Right ventricle myocardium inferior (tissue), 1 donor: Measurements from ENCODE around the gene TRIO. TPM values are rescaled to one million over a fixed set of nuclear protein-coding genes. Genes with fewer than 3 reads are reported as not detected.
A peak's percentile ranks its signal among the peaks of the same experiment; 100 is the strongest.

Experiments used
- ATAC-seq: fragments of 200-7000 bp; cut with Tn5 transposase; one replicate; pipeline ENCODE4 v1.9.1; 2020; ENCODE audit warnings: mild to moderate bottlenecking, moderate library complexity
- DNase-seq: peaks from one replicate; pipeline ENCODE4 v3.0.0; 2021; ENCODE audit errors: missing footprints
- intact Hi-C: fragments of 100-400 bp; cut with DNase I; formaldehyde crosslinking; loops from one replicate; pipeline ENCODE4 v1.11.0; 2022
- total RNA-seq: library from RNA; stranded (reverse); fragmentation: NEBNext Ultra II Directional; extraction: Animal tissue kit (Norgen Biotek cat#: 25700); gene quantifications from one replicate; pipeline ENCODE4 v1.2.1, GENCODE V29; 2021
- donor health status: DM: no; HTN: yes; CAD: no; lungs with severe emphysema.

TRIO gene
- total RNA-seq, 1 donor from 2014 or later, result 56.9 TPM

DNA sequence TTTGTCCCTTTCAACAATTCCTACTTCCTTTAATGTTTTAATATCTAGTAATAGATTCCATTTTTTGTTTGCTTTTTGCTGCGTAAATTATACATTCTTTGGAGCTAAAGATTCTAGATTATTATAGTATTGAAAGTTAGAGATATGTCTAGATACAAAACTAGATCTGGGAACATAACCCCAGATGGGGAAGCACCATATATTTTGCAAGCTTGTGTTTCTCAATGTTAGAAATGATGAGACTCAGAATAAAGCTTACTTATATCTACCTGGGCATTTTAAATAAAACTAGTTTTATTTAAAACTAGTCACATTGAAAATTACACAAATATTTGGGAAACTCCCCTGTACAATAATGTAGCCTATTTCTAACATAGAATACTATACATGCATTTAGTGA, 32.2 kb downstream of the TRIO start:
- no peak for ATAC-seq
- intact Hi-C loops, result no loop called here
- DNase-seq, result no peak

DNA sequence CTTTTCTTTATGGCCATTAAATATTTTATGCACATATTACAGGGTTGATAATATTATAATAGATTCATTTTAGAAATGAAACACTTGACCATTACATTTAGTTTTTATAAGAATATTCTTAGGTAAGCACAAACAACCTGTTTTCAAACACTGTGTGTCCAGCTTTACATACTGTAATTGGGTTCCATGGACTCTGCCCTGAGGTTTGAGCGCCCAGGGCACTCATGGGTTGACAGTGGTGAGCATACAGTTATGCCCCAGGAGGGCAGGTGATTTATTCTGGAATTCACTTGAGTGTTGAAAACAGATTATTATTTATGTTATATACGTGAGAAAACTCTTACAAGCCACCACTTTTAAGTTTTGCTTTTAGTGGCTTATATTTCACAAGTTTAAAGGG, 33.7 kb downstream of the TRIO start:
- intact Hi-C loops, result no loop called here
- no peak for DNase-seq
- ATAC-seq, result no peak

- ATAC-seq, result no peak
- intact Hi-C loops, result no loop called here
These were observed 34.5 kb downstream of the TRIO start for GRCh38 chr5:14177634-14178033.

GRCh38 chr5:14178091-14178490, 34.9 kb downstream of the TRIO start:
- DNase-seq, result no peak
- intact Hi-C loops, result no loop called here
- ATAC-seq, result no peak

More at GRCh38 chr5:14177634-14178033, 34.5 kb downstream of the TRIO start:
- no peak for DNase-seq

DNA sequence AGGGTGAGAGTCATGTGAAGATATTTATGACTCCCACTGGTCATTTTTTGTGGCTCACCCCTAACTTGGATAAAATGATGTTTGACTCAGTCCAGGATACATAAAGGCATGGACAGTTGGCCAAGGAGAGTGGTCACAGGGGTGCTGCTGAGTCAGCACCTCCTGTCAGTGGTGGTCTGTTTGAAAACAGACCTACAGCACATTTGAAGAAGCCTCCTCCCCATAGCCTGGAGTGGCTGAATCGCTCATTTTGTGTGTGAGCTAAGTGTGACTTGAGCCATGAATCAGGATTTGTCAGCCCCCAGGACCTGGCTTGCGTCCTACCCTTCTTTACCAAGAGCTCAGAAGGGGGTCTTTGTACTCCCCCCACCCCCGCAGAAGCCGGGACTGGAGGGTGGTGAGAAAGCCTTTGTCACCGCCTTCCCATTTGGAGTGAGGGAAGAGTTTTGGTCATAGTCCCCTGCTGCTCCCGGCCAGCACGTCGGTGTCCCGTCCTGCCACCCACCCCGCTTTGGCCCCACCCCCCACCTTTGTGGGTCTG, 35.6 kb downstream of the TRIO start:
- no peak for DNase-seq
- no peak for ATAC-seq
- intact Hi-C loops, result no loop called here

DNA sequence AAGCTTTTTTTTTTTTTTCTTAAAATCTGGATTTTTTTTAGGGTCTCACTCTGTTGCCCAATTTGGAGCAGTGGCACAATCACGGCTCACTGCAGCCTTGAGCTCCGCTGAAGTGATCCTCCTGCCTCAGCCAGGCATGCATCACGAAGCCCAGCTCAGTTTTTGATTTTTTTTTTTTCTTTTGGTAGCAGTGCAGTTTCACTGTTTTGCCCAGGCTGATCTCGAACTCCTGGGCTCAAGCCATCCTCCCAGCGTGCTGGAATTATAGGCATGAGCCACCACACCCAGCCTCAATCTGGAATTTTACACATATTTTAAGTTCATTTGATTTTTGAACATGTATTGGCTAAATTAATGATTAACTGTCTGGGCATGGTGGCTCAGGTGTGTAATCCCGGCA, 36.3 kb downstream of the TRIO start:
- ATAC-seq (no peak), DNase-seq (no peak)
- intact Hi-C loops, result no loop called here

DNA sequence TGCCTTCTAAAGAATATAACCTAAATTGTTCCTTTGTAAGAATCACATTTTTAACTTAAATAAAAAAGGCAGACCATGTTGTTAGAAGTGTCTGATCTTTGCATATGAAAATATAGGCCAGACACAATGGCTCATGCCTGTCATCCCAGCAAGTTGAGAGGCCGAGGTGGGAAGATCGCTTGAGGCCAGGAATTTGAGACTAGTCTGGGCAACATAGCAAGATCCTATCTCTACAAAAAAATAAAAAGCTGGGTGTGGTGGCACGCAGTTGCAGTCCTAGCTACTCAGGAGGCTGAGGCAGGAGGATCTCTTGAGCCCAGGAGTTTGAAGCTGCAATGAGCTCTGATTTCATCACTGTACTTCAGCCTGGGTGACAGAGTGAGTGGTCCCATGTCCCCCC, 37.3 kb downstream of the TRIO start:
- DNase-seq, result no peak
- intact Hi-C loops, result loop anchor here (5.0 kb wide), 1 partner anchor 33 kb away; no protein-coding TSS in a partner anchor
- ATAC-seq, result no peak

DNA sequence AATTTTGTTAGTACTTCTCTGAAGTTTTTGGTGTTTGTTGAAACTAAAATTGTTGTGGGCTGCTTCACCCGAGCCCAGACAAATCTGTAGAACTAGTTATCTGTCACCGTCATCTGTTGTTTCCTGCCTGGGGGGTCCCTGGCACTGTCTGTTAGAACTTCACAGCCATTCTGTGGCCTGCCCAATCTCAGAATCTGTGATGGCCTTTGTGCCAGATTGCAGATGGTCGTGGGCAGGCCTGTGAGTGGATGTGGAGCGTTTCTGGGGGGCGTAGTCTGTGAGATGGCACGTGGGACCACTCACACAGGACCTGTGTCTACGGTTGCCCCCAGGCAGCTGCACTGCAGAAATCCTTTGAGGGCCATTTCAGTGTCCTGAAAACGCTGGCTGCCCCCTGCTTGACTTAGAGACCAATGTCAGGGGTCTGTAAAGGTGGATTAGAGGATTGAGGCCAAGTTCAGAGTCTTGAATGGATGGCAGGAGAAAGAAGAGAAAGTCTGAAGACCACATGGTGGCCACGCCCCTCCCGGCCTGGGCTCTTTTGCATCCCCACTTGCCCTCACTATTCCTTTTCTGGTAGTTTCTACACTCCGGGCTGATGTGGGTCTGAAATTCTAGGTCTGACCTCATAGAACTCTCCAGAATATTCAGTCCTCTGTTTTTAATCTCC, 38.3 kb downstream of the TRIO start:
- ATAC-seq (no peak), DNase-seq (no peak)
- intact Hi-C loops, result loop anchor here (5.0 kb wide), 1 partner anchor 34 kb away; no protein-coding TSS in a partner anchor

DNA sequence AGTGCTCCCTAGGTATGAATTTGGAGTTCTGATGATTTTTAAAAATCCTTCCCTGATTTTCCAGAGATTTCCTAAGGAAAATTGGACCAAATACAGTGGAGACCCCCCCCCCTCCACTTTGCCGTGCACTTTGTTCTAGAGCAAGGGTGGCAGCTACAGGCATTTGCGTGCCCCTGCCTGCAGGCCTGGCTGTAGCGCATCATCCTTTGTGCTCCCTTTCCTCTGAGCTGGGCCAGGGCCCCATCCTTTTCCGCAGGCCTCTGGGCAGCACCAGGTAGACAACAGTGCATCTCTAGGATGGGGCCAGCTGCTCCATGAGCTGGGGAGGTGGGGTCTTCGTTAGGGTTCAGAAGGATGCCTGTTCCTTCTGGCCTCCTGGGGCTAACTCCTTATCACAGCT, 39.6 kb downstream of the TRIO start:
- no peak for DNase-seq
- ATAC-seq, result no peak
- intact Hi-C loops, result loop anchor here (5.0 kb wide), 1 partner anchor 35 kb away; no protein-coding TSS in a partner anchor

- ATAC-seq (peak; percentile 75), DNase-seq (no peak)
- intact Hi-C loops, result loop anchor here (5.0 kb wide), 1 partner anchor 36 kb away; no protein-coding TSS in a partner anchor
These were observed 40.2 kb downstream of the TRIO start for GRCh38 chr5:14183187-14183939.

- intact Hi-C loops, result loop anchor here (5.0 kb wide), 1 partner anchor 37 kb away; no protein-coding TSS in a partner anchor
- no peak for DNase-seq
- peak; percentile 52 for ATAC-seq
These were observed 40.9 kb downstream of the TRIO start for GRCh38 chr5:14184082-14184481.

GRCh38 chr5:14184725-14185124, 41.6 kb downstream of the TRIO start:
- intact Hi-C loops, result loop anchor here (5.0 kb wide), 1 partner anchor 37 kb away; no protein-coding TSS in a partner anchor
- DNase-seq (no peak), ATAC-seq (peak; percentile 7)

DNA sequence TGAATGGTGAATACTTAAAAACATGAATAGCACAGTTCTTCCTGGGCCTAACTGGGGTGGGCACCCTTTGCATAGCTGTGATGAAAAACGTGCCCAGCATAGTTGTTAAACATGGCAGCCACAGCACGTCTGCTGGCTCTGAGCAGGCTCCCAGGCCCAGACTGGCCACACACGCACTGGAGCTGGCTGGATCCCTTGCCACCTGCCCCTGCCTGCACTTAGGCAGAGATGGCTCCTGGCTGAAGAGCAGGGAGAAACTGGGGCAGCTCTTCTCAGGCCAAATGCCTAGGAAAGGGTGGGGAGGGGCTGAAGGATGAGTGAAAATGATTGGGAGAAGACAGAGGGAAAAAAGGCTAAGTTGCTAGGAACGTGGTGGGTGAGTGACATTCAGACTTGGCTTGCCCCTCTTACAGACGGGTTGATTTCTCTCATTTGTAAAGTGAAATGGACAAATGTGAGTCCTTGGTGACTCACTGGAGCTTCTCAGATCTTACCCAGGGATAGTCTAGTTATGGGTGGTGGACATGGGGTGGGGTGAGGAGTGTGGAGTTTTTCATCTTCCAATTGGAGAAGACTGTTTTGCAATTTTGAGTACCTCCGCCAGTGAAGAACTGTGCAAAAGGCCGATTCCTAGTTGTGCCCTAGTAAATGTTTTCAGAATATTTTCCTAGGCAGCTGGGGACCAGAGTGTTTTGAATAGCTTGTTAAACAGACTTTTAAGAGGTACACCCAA, 42.4 kb downstream of the TRIO start:
- intact Hi-C loops, result no loop called here
- ATAC-seq (peak; percentile 47), DNase-seq (no peak)

- intact Hi-C loops, result no loop called here
- ATAC-seq (no peak), DNase-seq (no peak)
These were observed 43.1 kb downstream of the TRIO start for GRCh38 chr5:14186059-14186830.

DNA sequence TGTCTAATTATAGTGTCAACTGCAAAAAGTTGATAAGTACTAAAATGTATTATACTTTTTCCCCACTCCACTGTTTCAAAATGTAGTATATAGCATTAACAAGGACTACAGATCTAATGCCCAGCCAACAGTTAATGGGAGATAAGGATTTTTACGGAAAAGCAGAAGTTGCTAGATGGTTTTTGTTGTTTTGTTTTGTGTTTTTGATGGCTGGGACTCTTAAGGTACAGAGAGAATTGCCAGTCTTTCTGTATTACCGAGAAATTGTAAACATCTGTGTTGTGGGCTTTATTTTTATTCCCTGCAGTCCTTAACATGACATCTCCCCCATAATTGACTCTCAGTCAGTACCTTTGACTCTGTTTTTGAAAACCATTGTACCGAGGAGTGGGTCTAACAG, 44.0 kb downstream of the TRIO start:
- ATAC-seq (no peak), DNase-seq (no peak)
- intact Hi-C loops, result no loop called here

- intact Hi-C loops, result no loop called here
- DNase-seq (no peak), ATAC-seq (no peak)
These were observed 44.5 kb downstream of the TRIO start for GRCh38 chr5:14187660-14188059.

DNA sequence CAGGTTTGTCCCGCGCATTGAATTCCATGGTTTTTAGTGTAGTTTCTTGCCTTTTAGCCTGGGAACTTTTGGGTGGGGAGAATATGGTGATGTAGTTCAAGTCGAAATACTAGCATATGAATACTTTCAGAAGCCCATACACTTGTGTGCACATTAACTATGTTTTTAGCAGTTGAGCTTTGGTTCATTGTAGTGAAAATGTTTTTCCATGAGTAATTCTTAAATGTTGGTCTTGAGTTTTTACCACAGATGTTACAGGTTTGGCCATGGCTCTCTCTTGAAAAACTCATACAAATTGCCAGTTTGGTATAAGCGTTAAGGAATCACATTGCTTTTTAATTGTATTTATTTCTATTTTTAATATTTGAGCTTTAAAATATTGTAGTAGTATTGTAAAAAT, 45.6 kb downstream of the TRIO start:
- DNase-seq, result no peak
- ATAC-seq, result no peak
- intact Hi-C loops, result no loop called here

DNA sequence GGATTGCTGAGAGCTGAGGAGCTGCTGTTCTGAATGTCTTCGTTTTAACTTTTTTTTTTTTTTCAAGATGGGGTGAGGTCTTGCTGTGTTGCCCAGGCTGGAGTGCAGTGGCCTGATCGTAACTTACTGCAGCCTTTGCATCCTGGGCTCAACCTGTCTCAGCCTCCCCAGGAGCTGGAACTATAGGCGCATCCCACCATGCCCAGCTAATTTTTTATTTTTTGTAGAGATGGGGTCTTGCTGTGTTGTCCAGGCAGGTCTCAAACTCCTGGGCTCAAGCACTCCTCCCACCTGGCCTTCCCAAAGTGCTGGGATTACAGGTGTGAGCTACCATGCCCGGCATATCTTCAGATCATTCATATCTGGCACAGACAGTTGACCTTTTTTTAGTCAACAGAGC, 46.5 kb downstream of the TRIO start:
- intact Hi-C loops, result no loop called here
- no peak for DNase-seq
- no peak for ATAC-seq
